GM23338 (cell line): Measurements from ENCODE around the gene CERT1.

Experiments used
- CREB1 ChIP-seq: fragments of 250-450 bp; sonication (Bioruptor Pico); IDR thresholded peaks from 2 replicates; pipeline ENCODE4 v1.5.0; 2020; ENCODE audit warnings: low read depth, mild to moderate bottlenecking, moderate library complexity
- CTCF ChIP-seq, 2 experiments: fragments of 200-600 bp in 1 of 2; sonication (generic) in 1 of 2; conservative IDR thresholded peaks; 2 replicates each; pipeline versions ENCODE4 v1.5.1 to v1.6.1; 2016 to 2017; ENCODE audit warnings: antibody characterized with exemption in 2 of 2, low read depth in 2 of 2, mild to moderate bottlenecking in 2 of 2, moderate library complexity in 1 of 2
- ETS1 ChIP-seq: IDR thresholded peaks from 2 replicates; pipeline ENCODE4 v1.6.1; 2016; ENCODE audit warnings: antibody characterized with exemption
- EZH2 ChIP-seq: fragments of 200-600 bp; sonication (generic); IDR thresholded peaks from one replicate; pipeline ENCODE4 v1.8.0; 2017; ENCODE audit warnings: antibody characterized with exemption, mild to moderate bottlenecking, low read depth; ENCODE audit not compliant: unreplicated experiment
- EZH2phosphoT487 ChIP-seq: fragments of 200-600 bp; sonication (generic); IDR thresholded peaks from one replicate; pipeline ENCODE4 v1.8.1; 2018; ENCODE audit warnings: antibody characterized with exemption; ENCODE audit not compliant: unreplicated experiment
- NANOG ChIP-seq: IDR thresholded peaks from 2 replicates; pipeline ENCODE4 v1.6.1; 2016; ENCODE audit warnings: antibody characterized with exemption, borderline replicate concordance
- POLR2AphosphoS5 ChIP-seq: IDR thresholded peaks from 2 replicates; pipeline ENCODE4 v1.6.1; 2016; ENCODE audit warnings: antibody characterized with exemption, low read depth
- REST ChIP-seq: IDR thresholded peaks from one replicate; pipeline ENCODE4 v1.6.1; 2018; ENCODE audit warnings: antibody characterized with exemption; ENCODE audit not compliant: unreplicated experiment
- ZNF462 ChIP-seq: fragments of 250-450 bp; sonication (Bioruptor Pico); IDR thresholded peaks from 2 replicates; pipeline ENCODE4 v1.5.0; 2020; ENCODE audit warnings: mild to moderate bottlenecking, moderate library complexity

GRCh38 chr5:75414241-75414640 is 97.2 kb downstream of the CERT1 start:
- no peak for TF ChIP-seq POLR2AphosphoS5
- no peak for TF ChIP-seq EZH2phosphoT487
- no peak for TF ChIP-seq CTCF (conservative IDR thresholded peaks at IDR 0.05; ENCODE audit: low read depth in 2 of 2)
- no peak for TF ChIP-seq REST
- TF ChIP-seq EZH2: no peak
- no peak for TF ChIP-seq CREB1 (CRISPR knock-in tag)
- no peak for TF ChIP-seq ETS1
- TF ChIP-seq ZNF462 (CRISPR knock-in tag): no peak
- no peak for TF ChIP-seq NANOG
